Measurements from ENCODE around the gene AUTS2.

AUTS2 gene

GRCh38 chr7:70448312-70448906 is 850.1 kb downstream of the AUTS2 start:
- H3K4me3 ChIP-seq (ENCODE audit: low read length), result no peak overlapping the region
- H3K27me3 ChIP-seq (ENCODE audit: insufficient read depth, low read length), result no peaks in the 10 kb centered on the region
- H3K36me3 ChIP-seq (ENCODE audit: insufficient read depth, low read length), result no peaks in the 10 kb centered on the region
- no peaks in the 10 kb centered on the region for H3K9me3 ChIP-seq (ENCODE audit: insufficient read depth, low read depth, low read length)
- H3K9ac ChIP-seq (ENCODE audit: low read depth, low read length), result no peak overlapping the region
- peaks cover 12% of the 10 kb centered on the region for H3K4me1 ChIP-seq (ENCODE audit: insufficient read depth, low read length)
- WGBS, result 84% methylated on average over 4 of the region's 4 CpGs
- no peak overlapping the region for H3K27ac ChIP-seq (ENCODE audit: low read depth, low read length)

GRCh38 chr7:70450731-70451130 is 852.5 kb downstream of the AUTS2 start:
- H3K36me3 ChIP-seq (ENCODE audit: insufficient read depth, low read length), result no peaks in the 10 kb centered on the region
- WGBS, result 96% methylated on average over 2 of the region's 2 CpGs
- H3K27ac ChIP-seq (ENCODE audit: low read depth, low read length), result no peak overlapping the region

DNA sequence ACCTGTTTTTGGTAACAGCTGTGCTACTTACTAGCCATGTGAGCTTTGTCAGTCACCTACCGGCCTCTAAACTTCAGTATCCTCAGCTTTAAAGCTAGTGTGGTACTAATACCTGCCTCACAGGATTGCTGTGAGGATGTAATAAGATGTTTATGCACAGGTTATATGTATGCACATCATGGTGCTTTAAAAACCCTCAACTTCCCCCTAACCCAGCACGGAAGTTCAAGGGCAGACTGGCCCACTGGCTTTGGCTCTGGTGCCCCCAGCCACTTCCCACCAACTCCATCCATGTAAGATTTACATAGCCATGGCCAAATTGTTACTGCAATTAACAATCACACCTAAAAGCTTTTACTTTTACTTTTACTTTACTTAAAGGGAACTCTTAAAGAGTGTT is 857.6 kb downstream of the AUTS2 start:
- Histone ChIP-seq H3K27me3 (ENCODE audit: insufficient read depth, low read length) (no peaks in the 10 kb centered on the region), H3K9ac (ENCODE audit: low read depth, low read length) (no peak overlapping the region), H3K9me3 (ENCODE audit: insufficient read depth, low read depth, low read length) (no peaks in the 10 kb centered on the region), H3K27ac (ENCODE audit: low read depth, low read length) (no peak overlapping the region), H3K36me3 (ENCODE audit: insufficient read depth, low read length) (no peaks in the 10 kb centered on the region), H3K4me1 (ENCODE audit: insufficient read depth, low read length) (peaks cover 26% of the 10 kb centered on the region), H3K4me3 (ENCODE audit: low read length) (no peak overlapping the region)
- whole genome bisulfite sequencing, result 91% methylated on average over 2 of the region's 2 CpGs

More at GRCh38 chr7:70450731-70451130, 852.5 kb downstream of the AUTS2 start:
- Histone ChIP-seq H3K4me3 (ENCODE audit: low read length) (no peak overlapping the region), H3K9me3 (ENCODE audit: insufficient read depth, low read depth, low read length) (no peaks in the 10 kb centered on the region), H3K27me3 (ENCODE audit: insufficient read depth, low read length) (no peaks in the 10 kb centered on the region), H3K4me1 (ENCODE audit: insufficient read depth, low read length) (peaks cover 12% of the 10 kb centered on the region), H3K9ac (ENCODE audit: low read depth, low read length) (no peak overlapping the region)

GRCh38 chr7:70456719-70457118 is 858.4 kb downstream of the AUTS2 start:
- H3K9ac ChIP-seq (ENCODE audit: low read depth, low read length), result no peak overlapping the region
- H3K27me3 ChIP-seq (ENCODE audit: insufficient read depth, low read length), result no peaks in the 10 kb centered on the region
- H3K36me3 ChIP-seq (ENCODE audit: insufficient read depth, low read length), result no peaks in the 10 kb centered on the region
- H3K4me3 ChIP-seq (ENCODE audit: low read length), result no peak overlapping the region
- WGBS, result 86% methylated on average over 4 of the region's 4 CpGs
- H3K9me3 ChIP-seq (ENCODE audit: insufficient read depth, low read depth, low read length), result no peaks in the 10 kb centered on the region
- H3K27ac ChIP-seq (ENCODE audit: low read depth, low read length), result no peak overlapping the region
- H3K4me1 ChIP-seq (ENCODE audit: insufficient read depth, low read length), result peaks cover 26% of the 10 kb centered on the region

DNA sequence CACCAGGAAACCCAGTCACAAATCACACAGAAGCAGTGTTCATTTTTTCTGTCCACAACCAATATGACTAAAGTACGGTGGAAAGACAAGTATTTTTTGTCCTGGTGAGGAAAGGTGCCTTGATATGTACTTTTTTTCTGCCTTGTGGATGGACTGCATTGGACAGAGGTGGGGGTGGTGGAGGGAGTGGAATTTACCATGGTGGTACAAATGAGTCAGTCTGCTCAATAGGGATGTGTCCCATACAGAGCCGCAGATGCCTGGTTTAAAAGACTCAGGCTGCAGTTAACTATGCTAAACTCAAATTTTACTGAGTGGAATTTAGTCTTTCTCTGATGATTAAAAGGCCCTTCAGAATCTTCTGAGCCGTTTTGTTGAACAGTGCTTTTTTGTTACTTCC is 859.2 kb downstream of the AUTS2 start:
- Histone ChIP-seq H3K9ac (ENCODE audit: low read depth, low read length) (no peak overlapping the region), H3K4me1 (ENCODE audit: insufficient read depth, low read length) (peaks cover 26% of the 10 kb centered on the region), H3K36me3 (ENCODE audit: insufficient read depth, low read length) (no peaks in the 10 kb centered on the region), H3K4me3 (ENCODE audit: low read length) (no peak overlapping the region), H3K9me3 (ENCODE audit: insufficient read depth, low read depth, low read length) (no peaks in the 10 kb centered on the region), H3K27me3 (ENCODE audit: insufficient read depth, low read length) (no peaks in the 10 kb centered on the region), H3K27ac (ENCODE audit: low read depth, low read length) (no peak overlapping the region)
- WGBS, result 92% methylated on average over 3 of the region's 3 CpGs

- peaks cover 26% of the 10 kb centered on the region for H3K4me1 ChIP-seq (ENCODE audit: insufficient read depth, low read length)
- no peak overlapping the region for H3K27ac ChIP-seq (ENCODE audit: low read depth, low read length)
- 80% methylated on average over 6 of the region's 8 CpGs for WGBS
- H3K36me3 ChIP-seq (ENCODE audit: insufficient read depth, low read length), result no peaks in the 10 kb centered on the region
- no peak overlapping the region for H3K4me3 ChIP-seq (ENCODE audit: low read length)
- no peaks in the 10 kb centered on the region for H3K27me3 ChIP-seq (ENCODE audit: insufficient read depth, low read length)
- peak overlapping the region; percentile 23; the same call in 1 of the 2 replicates for H3K9ac ChIP-seq (ENCODE audit: low read depth, low read length)
- no peaks in the 10 kb centered on the region for H3K9me3 ChIP-seq (ENCODE audit: insufficient read depth, low read depth, low read length)
Measured at GRCh38 chr7:70457883-70458680, 859.8 kb downstream of the AUTS2 start.

GRCh38 chr7:70458745-70459144 is 860.5 kb downstream of the AUTS2 start:
- no peak overlapping the region for H3K9ac ChIP-seq (ENCODE audit: low read depth, low read length)
- H3K4me1 ChIP-seq (ENCODE audit: insufficient read depth, low read length), result peaks cover 26% of the 10 kb centered on the region
- no peak overlapping the region for H3K27ac ChIP-seq (ENCODE audit: low read depth, low read length)
- H3K27me3 ChIP-seq (ENCODE audit: insufficient read depth, low read length), result no peaks in the 10 kb centered on the region
- H3K4me3 ChIP-seq (ENCODE audit: low read length), result no peak overlapping the region
- no peaks in the 10 kb centered on the region for H3K36me3 ChIP-seq (ENCODE audit: insufficient read depth, low read length)
- WGBS, result 84% methylated on average over 7 of the region's 8 CpGs
- H3K9me3 ChIP-seq (ENCODE audit: insufficient read depth, low read depth, low read length), result no peaks in the 10 kb centered on the region

DNA sequence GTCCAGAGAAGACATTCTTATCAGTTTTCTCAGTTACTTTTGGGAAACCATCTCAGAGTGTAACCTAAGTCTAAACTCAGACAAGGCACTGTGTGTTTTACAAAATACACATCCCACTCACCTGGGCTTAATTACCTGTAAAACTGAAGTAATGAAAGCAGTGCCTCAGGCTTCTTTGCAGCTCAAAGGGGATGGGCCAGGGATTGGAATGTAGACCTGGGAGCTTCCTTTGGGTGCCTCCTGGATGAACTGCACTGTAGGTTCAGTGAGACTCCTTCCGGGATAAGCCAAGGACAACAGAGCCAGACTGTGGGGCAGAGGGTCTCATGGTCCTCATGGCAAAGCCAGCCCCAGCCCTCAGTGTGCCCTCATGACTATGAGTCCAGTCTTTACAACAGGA is 861.3 kb downstream of the AUTS2 start:
- Histone ChIP-seq H3K36me3 (ENCODE audit: insufficient read depth, low read length) (no peaks in the 10 kb centered on the region), H3K27me3 (ENCODE audit: insufficient read depth, low read length) (no peaks in the 10 kb centered on the region), H3K4me1 (ENCODE audit: insufficient read depth, low read length) (peaks cover 26% of the 10 kb centered on the region), H3K27ac (ENCODE audit: low read depth, low read length) (no peak overlapping the region), H3K9me3 (ENCODE audit: insufficient read depth, low read depth, low read length) (no peaks in the 10 kb centered on the region), H3K9ac (ENCODE audit: low read depth, low read length) (no peak overlapping the region), H3K4me3 (ENCODE audit: low read length) (no peak overlapping the region)
- WGBS, result 94% methylated on average over 1 of the region's 1 CpG

- peaks cover 26% of the 10 kb centered on the region for H3K4me1 ChIP-seq (ENCODE audit: insufficient read depth, low read length)
- no peaks in the 10 kb centered on the region for H3K9me3 ChIP-seq (ENCODE audit: insufficient read depth, low read depth, low read length)
- H3K36me3 ChIP-seq (ENCODE audit: insufficient read depth, low read length), result no peaks in the 10 kb centered on the region
- no peaks in the 10 kb centered on the region for H3K27me3 ChIP-seq (ENCODE audit: insufficient read depth, low read length)
- no peak overlapping the region for H3K27ac ChIP-seq (ENCODE audit: low read depth, low read length)
- no peak overlapping the region for H3K9ac ChIP-seq (ENCODE audit: low read depth, low read length)
- H3K4me3 ChIP-seq (ENCODE audit: low read length), result no peak overlapping the region
- WGBS, result 96% methylated on average over 10 of the region's 10 CpGs
Measured at GRCh38 chr7:70460071-70460470, 861.8 kb downstream of the AUTS2 start.

- H3K9ac ChIP-seq (ENCODE audit: low read depth, low read length), result no peak overlapping the region
- no peaks in the 10 kb centered on the region for H3K36me3 ChIP-seq (ENCODE audit: insufficient read depth, low read length)
- no peak overlapping the region for H3K4me3 ChIP-seq (ENCODE audit: low read length)
- no peaks in the 10 kb centered on the region for H3K27me3 ChIP-seq (ENCODE audit: insufficient read depth, low read length)
- no peaks in the 10 kb centered on the region for H3K9me3 ChIP-seq (ENCODE audit: insufficient read depth, low read depth, low read length)
- no peak overlapping the region for H3K27ac ChIP-seq (ENCODE audit: low read depth, low read length)
- WGBS, result 93% methylated on average over 6 of the region's 6 CpGs
- H3K4me1 ChIP-seq (ENCODE audit: insufficient read depth, low read length), result peaks cover 26% of the 10 kb centered on the region
Measured at GRCh38 chr7:70460562-70460961, 862.3 kb downstream of the AUTS2 start.

DNA sequence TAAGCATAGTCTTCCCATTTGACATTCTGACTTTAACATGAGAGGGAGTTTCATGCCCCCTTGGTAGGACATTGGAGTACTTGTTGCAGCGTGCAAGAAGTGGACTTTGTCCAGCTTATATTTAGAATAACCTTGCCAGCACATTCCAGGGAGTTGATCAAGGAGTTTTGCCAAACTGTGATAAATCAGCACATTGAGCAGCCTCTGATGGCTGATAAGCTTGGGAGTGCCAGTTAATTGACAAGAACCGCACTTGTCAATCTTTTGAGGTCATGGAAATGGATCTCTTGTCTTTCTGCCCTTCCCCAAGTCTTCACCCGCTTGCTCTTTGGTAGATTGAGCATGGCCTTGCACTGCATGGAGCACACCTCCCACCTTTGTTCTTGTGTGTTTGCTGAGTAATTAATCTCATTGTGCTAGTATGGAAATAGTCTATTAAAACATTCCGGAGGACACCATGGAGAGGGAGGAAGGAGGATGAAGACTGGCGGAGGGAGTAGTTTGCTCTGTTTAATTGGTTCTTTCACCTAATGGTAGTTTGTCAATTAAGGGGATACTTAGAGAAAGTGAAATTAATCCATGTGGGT is 865.2 kb downstream of the AUTS2 start:
- Histone ChIP-seq H3K9ac (ENCODE audit: low read depth, low read length) (no peak overlapping the region), H3K9me3 (ENCODE audit: insufficient read depth, low read depth, low read length) (no peaks in the 10 kb centered on the region), H3K4me1 (ENCODE audit: insufficient read depth, low read length) (peaks cover 15% of the 10 kb centered on the region), H3K36me3 (ENCODE audit: insufficient read depth, low read length) (no peaks in the 10 kb centered on the region), H3K27me3 (ENCODE audit: insufficient read depth, low read length) (no peaks in the 10 kb centered on the region), H3K27ac (ENCODE audit: low read depth, low read length) (no peak overlapping the region), H3K4me3 (ENCODE audit: low read length) (no peak overlapping the region)
- WGBS, result 91% methylated on average over 5 of the region's 5 CpGs
